Measurements from ENCODE around the gene GALNT4.

Gene GALNT4

GRCh38 chr12:89497467-89497866 lies 27.1 kb downstream of the GALNT4 start:
- Histone ChIP-seq H3F3A (ENCODE audit: insufficient read depth) (no peaks in the 10 kb centered on the region), H3K4me2 (ENCODE audit: low read depth, low read length, poor library complexity, severe bottlenecking) (no peak overlapping the region), H3K36me3 (ENCODE audit: low read length) (no peaks in the 10 kb centered on the region), H3K9me3 (ENCODE audit: insufficient read depth, low read length) (no peaks in the 10 kb centered on the region), H3K27me3 (ENCODE audit: low read length) (no peaks in the 10 kb centered on the region), H3K79me2 (ENCODE audit: insufficient read depth, low read length) (no peaks in the 10 kb centered on the region), H3K9ac (ENCODE audit: low read length) (no peak overlapping the region), H3K9me2 (replicated peaks; ENCODE audit: insufficient read depth, low read length) (no peaks in the 10 kb centered on the region), H3K4me3 (ENCODE audit: insufficient read depth, low read length, poor library complexity, severe bottlenecking) (no peak overlapping the region), H4K20me1 (ENCODE audit: low read depth, low read length) (no peaks in the 10 kb centered on the region), H2AFZ (ENCODE audit: low read depth, low read length, severe bottlenecking) (no peak overlapping the region), H3K27ac (ENCODE audit: low read depth, low read length) (no peak overlapping the region)
- TF ChIP-seq, protein P1, sequence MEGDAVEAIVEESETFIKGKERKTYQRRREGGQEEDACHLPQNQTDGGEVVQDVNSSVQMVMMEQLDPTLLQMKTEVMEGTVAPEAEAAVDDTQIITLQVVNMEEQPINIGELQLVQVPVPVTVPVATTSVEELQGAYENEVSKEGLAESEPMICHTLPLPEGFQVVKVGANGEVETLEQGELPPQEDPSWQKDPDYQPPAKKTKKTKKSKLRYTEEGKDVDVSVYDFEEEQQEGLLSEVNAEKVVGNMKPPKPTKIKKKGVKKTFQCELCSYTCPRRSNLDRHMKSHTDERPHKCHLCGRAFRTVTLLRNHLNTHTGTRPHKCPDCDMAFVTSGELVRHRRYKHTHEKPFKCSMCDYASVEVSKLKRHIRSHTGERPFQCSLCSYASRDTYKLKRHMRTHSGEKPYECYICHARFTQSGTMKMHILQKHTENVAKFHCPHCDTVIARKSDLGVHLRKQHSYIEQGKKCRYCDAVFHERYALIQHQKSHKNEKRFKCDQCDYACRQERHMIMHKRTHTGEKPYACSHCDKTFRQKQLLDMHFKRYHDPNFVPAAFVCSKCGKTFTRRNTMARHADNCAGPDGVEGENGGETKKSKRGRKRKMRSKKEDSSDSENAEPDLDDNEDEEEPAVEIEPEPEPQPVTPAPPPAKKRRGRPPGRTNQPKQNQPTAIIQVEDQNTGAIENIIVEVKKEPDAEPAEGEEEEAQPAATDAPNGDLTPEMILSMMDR (IDR thresholded peaks at IDR 0.05; ENCODE audit: insufficient read depth, low read length, poor library complexity, severe bottlenecking): no peak
- TF ChIP-seq EZH2phosphoT487 (conservative IDR thresholded peaks at IDR 0.05; ENCODE audit: low read length): no peak

- H2AFZ ChIP-seq (ENCODE audit: low read depth, low read length, severe bottlenecking): no peak overlapping the region
- TF ChIP-seq, protein P1 (IDR thresholded peaks at IDR 0.05; ENCODE audit: insufficient read depth, low read length, poor library complexity, severe bottlenecking): no peak
- no peak for TF ChIP-seq EZH2phosphoT487 (conservative IDR thresholded peaks at IDR 0.05; ENCODE audit: low read length)
- H3K27me3 ChIP-seq (ENCODE audit: low read length): no peaks in the 10 kb centered on the region
- no peaks in the 10 kb centered on the region for H4K20me1 ChIP-seq (ENCODE audit: low read depth, low read length)
- H3K9ac ChIP-seq (ENCODE audit: low read length): no peak overlapping the region
- H3K4me2 ChIP-seq (ENCODE audit: low read depth, low read length, poor library complexity, severe bottlenecking): no peak overlapping the region
- no peaks in the 10 kb centered on the region for H3K79me2 ChIP-seq (ENCODE audit: insufficient read depth, low read length)
- no peaks in the 10 kb centered on the region for H3F3A ChIP-seq (ENCODE audit: insufficient read depth)
- no peak overlapping the region for H3K27ac ChIP-seq (ENCODE audit: low read depth, low read length)
- H3K9me3 ChIP-seq (ENCODE audit: insufficient read depth, low read length): no peaks in the 10 kb centered on the region
- H3K4me3 ChIP-seq (ENCODE audit: insufficient read depth, low read length, poor library complexity, severe bottlenecking): no peak overlapping the region
- no peaks in the 10 kb centered on the region for H3K9me2 ChIP-seq (replicated peaks; ENCODE audit: insufficient read depth, low read length)
- no peaks in the 10 kb centered on the region for H3K36me3 ChIP-seq (ENCODE audit: low read length)
Measured at GRCh38 chr12:89497005-89497404, 27.6 kb downstream of the GALNT4 start.

DNA sequence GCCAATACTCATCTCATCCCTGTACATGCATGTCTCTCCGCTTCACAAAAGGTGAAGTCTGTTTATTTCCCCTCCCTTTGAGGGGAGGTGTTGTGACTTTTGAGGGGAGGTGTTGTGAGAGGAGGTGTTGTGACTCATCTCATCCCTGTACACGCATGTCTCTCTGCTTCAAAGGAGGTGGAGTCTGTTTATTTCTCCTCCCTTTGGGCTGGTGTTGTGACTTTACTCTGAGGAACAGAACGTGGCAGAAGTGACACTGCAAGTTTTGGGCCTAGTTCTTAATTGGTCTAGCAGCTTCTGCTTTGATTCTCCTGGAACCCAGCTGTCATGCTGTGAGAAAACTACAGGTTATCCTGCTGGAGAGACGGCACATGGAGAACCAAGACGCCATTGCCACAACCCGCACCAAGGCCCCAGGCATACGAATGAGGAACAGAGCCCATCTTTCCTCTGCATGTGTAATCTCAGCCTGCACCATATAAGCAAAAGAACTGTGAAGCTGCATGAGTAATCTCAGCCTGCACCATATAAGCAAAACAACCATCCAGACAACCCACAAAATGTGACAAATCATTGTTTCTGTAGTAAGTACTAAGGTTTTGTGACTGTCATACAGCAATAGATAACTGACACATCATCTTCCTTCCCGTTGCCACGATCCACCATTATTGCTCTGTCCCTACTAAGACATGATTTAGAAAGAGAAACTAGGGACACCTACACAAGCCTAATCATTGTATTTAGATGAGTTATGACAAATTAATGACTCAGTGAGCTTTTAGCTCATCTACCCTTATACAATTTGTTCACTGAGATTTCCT lies 30.0 kb downstream of the GALNT4 start:
- H3F3A ChIP-seq (ENCODE audit: insufficient read depth): no peaks in the 10 kb centered on the region
- no peak overlapping the region for H3K4me2 ChIP-seq (ENCODE audit: low read depth, low read length, poor library complexity, severe bottlenecking)
- no peak overlapping the region for H3K4me3 ChIP-seq (ENCODE audit: insufficient read depth, low read length, poor library complexity, severe bottlenecking)
- TF ChIP-seq, protein P1 (IDR thresholded peaks at IDR 0.05; ENCODE audit: insufficient read depth, low read length, poor library complexity, severe bottlenecking): no peak
- TF ChIP-seq EZH2phosphoT487 (conservative IDR thresholded peaks at IDR 0.05; ENCODE audit: low read length): no peak
- no peaks in the 10 kb centered on the region for H4K20me1 ChIP-seq (ENCODE audit: low read depth, low read length)
- no peaks in the 10 kb centered on the region for H3K9me3 ChIP-seq (ENCODE audit: insufficient read depth, low read length)
- H3K9ac ChIP-seq (ENCODE audit: low read length): no peak overlapping the region
- no peaks in the 10 kb centered on the region for H3K9me2 ChIP-seq (replicated peaks; ENCODE audit: insufficient read depth, low read length)
- H3K36me3 ChIP-seq (ENCODE audit: low read length): no peaks in the 10 kb centered on the region
- H3K27me3 ChIP-seq (ENCODE audit: low read length): no peaks in the 10 kb centered on the region
- H3K79me2 ChIP-seq (ENCODE audit: insufficient read depth, low read length): no peaks in the 10 kb centered on the region
- H3K27ac ChIP-seq (ENCODE audit: low read depth, low read length): no peak overlapping the region
- H2AFZ ChIP-seq (ENCODE audit: low read depth, low read length, severe bottlenecking): no peak overlapping the region

All from SU-DHL-6 (cell line).